Measurements from ENCODE around the gene APC2.
A peak's percentile ranks its signal among the peaks of the same experiment; 100 is the strongest.

Gene APC2

GRCh38 chr19:1449467-1450442, at the start of gene APC2:
APC2 (plus strand) TSS chr19:1450121; CDS start chr19:1453002, 2,881 bp downstream.
- no peak for DNase-seq

DNA sequence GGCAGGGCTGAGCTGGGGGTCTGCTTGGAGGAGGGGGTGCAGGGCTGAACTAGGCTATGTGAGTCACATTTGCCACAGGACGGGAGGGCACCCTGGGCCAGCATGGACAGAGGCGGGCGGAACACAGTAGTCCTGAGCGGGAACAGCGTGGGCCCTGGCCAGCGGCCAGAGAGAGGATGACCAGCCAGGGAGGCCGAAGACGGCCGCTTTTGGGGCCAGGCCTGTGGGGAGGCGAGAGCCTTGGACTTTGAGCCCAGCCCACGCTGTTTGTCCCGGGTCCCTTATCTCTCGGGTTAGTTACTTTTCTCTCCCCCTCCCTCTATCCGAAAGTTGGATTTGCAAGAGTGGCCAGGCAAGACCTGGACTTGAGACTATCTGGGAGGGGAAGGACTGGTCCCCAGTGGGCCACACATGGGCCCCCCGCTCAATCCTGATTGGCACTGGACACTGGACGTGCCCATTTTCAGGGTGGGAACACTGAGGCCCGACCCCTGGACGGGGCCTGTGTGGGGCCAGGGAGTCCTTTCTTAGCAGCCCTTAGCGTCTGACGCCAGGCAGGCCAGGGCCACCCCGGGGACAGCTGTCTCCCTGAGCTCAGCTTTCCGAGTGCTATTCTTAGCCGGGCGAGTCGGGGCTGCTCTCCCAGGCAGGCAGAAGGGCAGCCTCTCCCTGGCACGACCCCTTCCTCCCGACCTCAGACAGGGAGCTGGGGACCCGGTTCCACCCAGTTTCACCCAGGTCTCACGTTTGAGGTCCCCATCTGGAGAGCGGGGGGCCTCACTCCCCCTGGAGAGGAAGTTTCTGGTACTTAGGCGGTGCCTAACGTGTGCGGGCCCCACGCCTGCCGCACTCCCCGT, 49.4 kb upstream of the APC2 start:
- DNase-seq, result no peak

GRCh38 chr19:1401138-1401888, 48.6 kb upstream of the APC2 start, which contains the start of gene GAMT:
GAMT (minus strand) TSS chr19:1401542; CDS start chr19:1401476, 66 bp downstream.
- DNase-seq, result no peak

DNA sequence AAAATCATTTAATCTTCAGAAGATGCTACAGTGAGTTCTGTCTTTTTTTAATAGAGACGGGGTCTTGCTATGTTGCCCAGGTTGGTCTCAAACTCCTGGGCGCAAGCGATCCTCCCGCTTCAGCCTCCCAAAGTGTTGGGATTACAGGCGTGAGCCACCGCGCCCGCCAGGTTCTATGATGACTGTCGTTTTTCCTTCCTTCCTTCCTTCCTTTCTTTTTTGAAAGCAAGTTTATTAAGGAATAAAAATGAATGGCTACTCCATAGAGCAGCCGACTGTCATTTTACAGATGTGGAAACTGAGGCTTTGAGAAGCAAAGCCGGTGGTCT, 48.1 kb upstream of the APC2 start:
- no peak for DNase-seq

GRCh38 chr19:1402411-1403070, 47.4 kb upstream of the APC2 start:
- DNase-seq, result no peak

- DNase-seq, result peak; percentile 73
Observed at GRCh38 chr19:1406774-1407527, 43.0 kb upstream of the APC2 start.

GRCh38 chr19:1407528-1408299, 42.2 kb upstream of the APC2 start, which contains the start of gene DAZAP1:
DAZAP1 (plus strand) TSS chr19:1407586; CDS start chr19:1407774, 188 bp downstream.
- no peak for DNase-seq

DNA sequence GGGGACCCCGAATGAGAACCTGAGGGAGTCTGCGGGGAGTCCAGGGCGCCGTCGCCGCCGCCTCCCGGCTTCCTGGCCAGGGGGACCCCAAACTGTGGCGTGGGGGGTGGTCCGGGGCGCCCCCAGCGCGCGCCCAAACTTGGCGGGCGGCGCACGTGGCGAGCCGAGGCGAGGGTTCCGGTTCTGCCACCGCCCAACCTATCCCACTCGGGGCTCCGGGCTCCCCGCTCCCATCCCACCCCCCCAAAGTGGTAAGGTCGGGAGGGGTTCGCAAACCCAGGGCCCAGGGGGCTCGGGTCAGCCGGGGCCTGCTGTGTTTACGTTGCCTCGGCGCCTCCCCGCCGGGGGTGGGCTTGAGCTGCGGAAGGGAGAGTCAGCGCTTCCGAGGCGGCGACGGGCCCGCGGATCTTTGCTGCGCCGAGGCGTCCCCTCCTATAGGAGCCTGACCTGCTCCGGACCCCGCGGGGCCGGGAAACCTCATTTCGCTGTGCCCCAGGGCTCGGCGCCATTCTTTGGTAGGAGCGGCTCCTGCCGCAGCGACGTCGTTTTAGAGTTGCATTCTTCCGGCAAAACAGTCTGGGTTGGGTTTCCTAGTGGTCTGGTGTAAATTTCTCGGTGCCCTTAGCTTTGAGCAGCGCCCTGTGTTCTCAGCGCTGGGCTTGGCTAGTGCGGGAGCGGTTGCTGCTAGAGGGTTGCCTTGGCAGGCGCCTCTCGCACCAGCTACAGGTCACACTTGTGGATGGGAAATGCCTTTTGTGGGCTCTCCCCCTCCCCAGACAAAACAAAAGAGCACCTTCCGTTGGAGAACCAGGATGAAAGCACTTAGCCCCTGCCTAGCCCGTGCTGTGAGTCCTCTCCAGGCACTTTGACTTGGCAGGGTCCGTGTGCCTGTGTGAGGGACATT, 41.4 kb upstream of the APC2 start:
- DNase-seq, result no peak

GRCh38 chr19:1409204-1410005, 40.5 kb upstream of the APC2 start:
- no peak for DNase-seq

DNA sequence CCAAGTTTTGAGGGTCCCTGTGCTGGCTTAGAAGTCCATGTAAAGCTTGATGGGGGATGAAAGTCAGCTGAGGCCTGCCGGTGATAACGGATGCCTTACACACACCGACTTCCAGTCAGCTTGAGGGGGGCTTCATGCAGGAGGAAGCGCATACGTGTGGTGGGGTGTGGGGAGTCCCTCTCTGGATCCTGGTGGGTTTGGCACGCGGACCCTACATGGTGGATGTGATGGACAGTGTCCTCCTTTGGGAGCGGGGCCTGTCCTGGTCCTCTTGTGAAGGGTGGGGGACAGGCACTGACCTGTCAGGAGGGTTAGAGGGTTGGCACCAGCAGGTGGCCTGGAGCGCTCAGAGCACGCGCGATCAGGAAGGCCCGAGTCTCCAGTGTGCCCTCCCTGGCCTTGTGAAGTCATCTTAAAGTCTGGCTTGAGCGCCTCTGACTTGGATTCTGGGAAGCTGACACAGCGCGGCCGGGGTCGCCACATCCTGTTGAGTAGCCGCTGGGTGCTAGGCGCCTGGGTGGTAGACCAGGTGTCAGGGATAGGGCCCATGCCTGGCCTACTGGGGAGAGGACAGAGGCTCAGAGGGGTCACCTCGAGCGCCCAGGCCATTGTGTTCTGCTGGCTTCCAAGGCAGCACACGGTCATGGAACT, 39.7 kb upstream of the APC2 start:
- no peak for DNase-seq

- DNase-seq, result no peak
Observed at GRCh38 chr19:1410789-1411188, 39.1 kb upstream of the APC2 start.

- no peak for DNase-seq
Observed at GRCh38 chr19:1411255-1412191, 38.4 kb upstream of the APC2 start.

DNA sequence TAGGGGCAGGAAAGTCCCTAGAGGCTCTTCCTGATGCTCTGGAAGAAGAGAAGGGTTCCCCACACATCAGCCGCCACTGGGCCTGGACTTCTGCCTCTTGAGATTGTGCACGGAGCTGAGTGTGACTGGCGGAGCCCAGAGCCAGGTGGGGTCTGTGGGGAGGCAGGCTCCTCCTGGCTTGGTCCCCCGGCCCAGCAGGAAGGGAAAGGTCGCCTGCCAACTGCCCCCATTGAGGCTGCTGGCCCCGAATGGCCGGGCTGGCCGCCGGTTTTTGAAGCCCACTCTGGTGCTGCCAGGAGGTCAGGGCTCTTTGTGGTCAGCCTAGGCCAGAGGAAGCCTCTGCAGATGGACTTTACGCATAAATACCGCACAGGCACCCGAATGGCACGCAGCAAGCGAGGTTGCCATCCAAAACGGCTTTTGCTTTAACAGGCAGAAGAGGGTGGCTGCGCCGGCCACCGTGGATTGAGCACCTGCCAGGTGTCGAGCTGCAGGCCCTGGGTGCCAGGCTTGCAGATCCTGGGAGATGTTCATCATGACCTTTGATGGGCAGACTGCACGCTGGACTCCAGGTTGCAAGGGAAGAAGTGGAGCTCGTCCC, 37.5 kb upstream of the APC2 start:
- DNase-seq, result no peak

DNA sequence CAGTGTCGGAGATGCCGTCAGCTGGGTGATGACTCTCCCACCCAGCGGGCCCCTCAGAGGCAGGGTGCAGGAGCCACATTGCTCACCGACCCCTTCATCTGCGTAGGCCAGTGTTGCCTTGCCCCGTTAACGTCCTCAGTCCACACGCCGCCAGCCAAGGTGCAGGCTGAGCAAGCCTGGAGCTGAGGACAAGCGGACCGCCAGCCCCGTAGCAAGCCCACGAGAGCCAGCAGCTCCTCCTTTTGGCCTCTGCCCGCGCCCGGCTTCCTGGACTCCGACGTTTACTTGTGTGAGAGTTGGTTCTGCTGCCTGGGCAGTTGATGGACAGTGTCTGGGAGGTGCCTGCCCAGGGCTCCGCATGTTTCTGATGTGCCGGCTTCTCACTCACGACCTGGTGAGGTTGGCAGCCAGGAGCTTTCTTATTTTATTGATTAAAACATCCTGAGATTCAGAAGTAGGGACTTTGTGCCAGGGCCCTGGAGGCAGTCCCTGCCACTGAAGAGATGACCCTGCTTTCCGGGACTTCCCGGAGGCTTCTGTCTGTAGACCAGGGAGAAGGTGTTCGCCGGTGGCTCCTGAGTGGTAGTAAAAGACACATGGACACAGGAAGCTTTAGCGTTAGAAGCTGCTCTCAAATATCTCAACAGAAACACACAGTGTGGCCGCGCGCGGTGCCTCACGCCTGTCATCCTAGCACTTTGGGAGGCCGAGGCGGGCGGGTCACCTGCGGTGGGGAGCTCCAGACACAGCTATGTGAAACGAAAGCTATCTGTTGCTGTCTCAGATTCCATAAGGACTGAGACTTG, 36.7 kb upstream of the APC2 start:
- no peak for DNase-seq

GRCh38 chr19:1416014-1416841, 33.7 kb upstream of the APC2 start:
- no peak for DNase-seq
